Mesendoderm (in vitro differentiated cells): ENCODE measurements around the gene NACA.

Experiments
- DNase-seq: peaks from one replicate; pipeline ENCODE4 v3.0.0; 2013
- H2AK5ac ChIP-seq: 2 replicates; pipeline ENCODE4 v1.6.1; 2013; ENCODE audit warnings: low read length, inconsistent platforms
- H2BK120ac ChIP-seq: 2 replicates; pipeline ENCODE4 v1.6.1; 2013; ENCODE audit warnings: low read depth, mild to moderate bottlenecking, low read length, moderate library complexity, mixed read lengths
- H2BK15ac ChIP-seq: replicated peaks from 2 replicates; pipeline ENCODE4 v1.6.1; 2013; ENCODE audit warnings: low read depth, mild to moderate bottlenecking, moderate library complexity
- H2BK5ac ChIP-seq: 2 replicates; pipeline ENCODE4 v1.6.1; 2013; ENCODE audit warnings: low read length, inconsistent platforms
- H3K18ac ChIP-seq: 2 replicates; pipeline ENCODE4 v1.6.1; 2013; ENCODE audit warnings: mild to moderate bottlenecking, low read length, mixed read lengths
- H3K23ac ChIP-seq: one replicate; pipeline ENCODE4 v1.6.1; 2013; ENCODE audit warnings: low read length
- H3K27ac ChIP-seq: 2 replicates; pipeline ENCODE4 v1.5.1; 2013; ENCODE audit warnings: low read depth, mild to moderate bottlenecking, inconsistent platforms, low read length, moderate library complexity
- H3K27me3 ChIP-seq: 2 replicates; pipeline ENCODE4 v1.6.1; 2013; ENCODE audit warnings: low read length, control low read depth, mild to moderate bottlenecking, inconsistent platforms; ENCODE audit not compliant: insufficient read depth, poor library complexity
- H3K36me3 ChIP-seq: 2 replicates; pipeline ENCODE4 v1.6.1; 2013; ENCODE audit warnings: low read length, inconsistent platforms; ENCODE audit not compliant: control insufficient read depth, insufficient read depth
- H3K4ac ChIP-seq: one replicate; pipeline ENCODE4 v1.6.1; 2013; ENCODE audit warnings: low read depth, mild to moderate bottlenecking, low read length, moderate library complexity
- H3K4me1 ChIP-seq: 2 replicates; pipeline ENCODE4 v1.6.1; 2013; ENCODE audit warnings: low read depth, low read length, inconsistent platforms; ENCODE audit not compliant: control insufficient read depth
- H3K4me2 ChIP-seq: 2 replicates; pipeline ENCODE4 v1.6.1; 2013; ENCODE audit warnings: low read length
- H3K4me3 ChIP-seq: 2 replicates; pipeline ENCODE4 v1.5.1; 2013; ENCODE audit warnings: mild to moderate bottlenecking, low read length
- H3K56ac ChIP-seq: one replicate; pipeline ENCODE4 v1.6.1; 2013; ENCODE audit warnings: low read length
- H3K79me1 ChIP-seq: 2 replicates; pipeline ENCODE4 v1.6.1; 2013; ENCODE audit warnings: low read length, inconsistent platforms
- H3K79me2 ChIP-seq: 2 replicates; pipeline ENCODE4 v1.6.1; 2013; ENCODE audit warnings: mild to moderate bottlenecking, low read length; ENCODE audit not compliant: control insufficient read depth, insufficient read depth
- H3K9ac ChIP-seq: 2 replicates; pipeline ENCODE4 v1.6.1; 2013; ENCODE audit warnings: low read length, inconsistent platforms
- H4K5ac ChIP-seq: one replicate; pipeline ENCODE4 v1.6.1; 2013; ENCODE audit warnings: low read length
- H4K8ac ChIP-seq: one replicate; pipeline ENCODE4 v1.6.1; 2013; ENCODE audit warnings: low read depth, mild to moderate bottlenecking, control low read depth, low read length, moderate library complexity
- WGBS: extraction: QIAGEN DNeasy Blood & Tissue Kit; methylation state at CpG from one replicate; pipeline ENCODE4 v1.1.7; 2013; ENCODE audit warnings: low lambda C conversion rate, missing lambda C conversion rate; ENCODE audit not compliant: insufficient coverage; ENCODE audit errors: extremely low coverage; 5-methylcytosine and 5-hydroxymethylcytosine counted together

The NACA gene

GRCh38 chr12:56718636-56719035 is 6.5 kb downstream of the NACA start:
- no peaks in the 10 kb centered on the region for H3K27me3 ChIP-seq
- H3K4me3 ChIP-seq = no peak overlapping the region
- no peak overlapping the region for H3K56ac ChIP-seq
- H3K79me1 ChIP-seq = peaks cover 31% of the 10 kb centered on the region
- no peak overlapping the region for H2BK120ac ChIP-seq
- H4K8ac ChIP-seq = no peak overlapping the region
- H2AK5ac ChIP-seq = no peak overlapping the region
- H3K4me1 ChIP-seq = peaks cover 20% of the 10 kb centered on the region
- H3K79me2 ChIP-seq = peaks cover 70% of the 10 kb centered on the region
- no peak overlapping the region for H2BK15ac ChIP-seq
- WGBS = no CpG with 5 or more reads among the region's 4 CpGs
- no peak overlapping the region for H4K5ac ChIP-seq
- H3K27ac ChIP-seq = no peak overlapping the region
- DNase-seq = no peak
- no peak overlapping the region for H3K4ac ChIP-seq
- peaks cover 14% of the 10 kb centered on the region for H3K36me3 ChIP-seq
- no peak overlapping the region for H3K9ac ChIP-seq
- H3K4me2 ChIP-seq = no peak overlapping the region
- H3K18ac ChIP-seq = no peak overlapping the region
- H3K23ac ChIP-seq = no peak overlapping the region
- H2BK5ac ChIP-seq = no peak overlapping the region

- no peaks in the 10 kb centered on the region for H3K27me3 ChIP-seq
- no peak overlapping the region for H4K5ac ChIP-seq
- WGBS = no CpG with 5 or more reads among the region's 1 CpG
- H4K8ac ChIP-seq = no peak overlapping the region
- no peak overlapping the region for H3K4me3 ChIP-seq
- H3K18ac ChIP-seq = no peak overlapping the region
- peaks cover 20% of the 10 kb centered on the region for H3K4me1 ChIP-seq
- no peak overlapping the region for H3K9ac ChIP-seq
- no peak overlapping the region for H2BK120ac ChIP-seq
- no peak overlapping the region for H2BK15ac ChIP-seq
- H3K23ac ChIP-seq = no peak overlapping the region
- no peak for DNase-seq
- H3K4me2 ChIP-seq = no peak overlapping the region
- peaks cover 66% of the 10 kb centered on the region for H3K79me2 ChIP-seq
- peaks cover 31% of the 10 kb centered on the region for H3K79me1 ChIP-seq
- H3K56ac ChIP-seq = no peak overlapping the region
- H3K27ac ChIP-seq = no peak overlapping the region
- H3K36me3 ChIP-seq = peaks cover 18% of the 10 kb centered on the region
- H2BK5ac ChIP-seq = no peak overlapping the region
- no peak overlapping the region for H3K4ac ChIP-seq
- H2AK5ac ChIP-seq = no peak overlapping the region
These were observed 7.0 kb downstream of the NACA start for GRCh38 chr12:56718149-56718548.

DNA sequence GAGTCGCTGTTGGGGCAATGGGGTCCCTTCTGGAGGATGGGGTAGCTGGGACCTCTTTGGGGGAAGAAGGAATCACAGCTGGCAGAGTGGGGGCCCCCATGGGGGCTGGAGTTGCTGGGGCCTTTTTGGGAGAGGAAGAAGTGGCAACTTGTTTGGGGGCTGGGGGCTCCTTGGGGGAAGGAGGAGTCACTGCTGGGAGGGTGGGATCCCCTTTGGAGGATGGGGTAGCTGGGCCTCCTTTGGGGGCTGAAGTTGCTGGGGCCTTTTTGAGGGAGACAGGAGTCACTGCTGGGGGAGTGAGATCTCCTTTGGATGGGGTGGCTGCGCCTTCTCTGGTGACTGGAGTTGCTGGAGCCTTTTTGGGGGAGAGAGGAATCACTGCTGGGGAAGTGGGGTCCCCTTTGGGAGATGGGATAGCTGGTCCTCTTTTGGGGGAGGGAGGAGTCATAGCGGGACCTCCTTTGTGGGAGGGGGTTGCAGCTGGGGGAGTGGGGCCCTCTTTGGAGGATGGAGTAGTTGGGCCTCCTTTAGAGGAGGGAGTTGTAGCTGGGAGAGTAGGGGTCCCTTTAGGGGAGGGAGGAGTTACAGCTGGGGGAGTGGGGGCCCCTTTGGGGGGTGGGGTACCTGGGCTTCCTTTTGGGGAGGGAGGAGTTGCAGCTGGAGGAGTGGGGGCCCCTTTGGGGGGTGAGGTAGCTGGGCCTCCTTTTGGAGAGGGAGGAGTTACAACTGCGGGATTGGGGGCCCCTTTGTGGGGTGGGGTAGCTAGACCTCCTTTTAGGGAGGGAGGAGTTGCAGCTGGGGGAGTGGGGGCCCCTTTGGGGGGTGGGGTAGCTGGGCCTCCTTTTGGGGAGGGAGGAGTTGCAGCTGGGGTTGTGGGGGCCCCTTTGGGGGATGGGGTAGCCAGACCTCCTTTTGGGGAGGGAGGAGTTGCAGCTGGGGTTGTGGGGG is 7.9 kb downstream of the NACA start:
- DNase-seq = no peak
- Histone ChIP-seq H3K4me3 (no peak overlapping the region), H3K79me1 (peaks cover 31% of the 10 kb centered on the region), H3K79me2 (peaks cover 58% of the 10 kb centered on the region), H2BK120ac (no peak overlapping the region), H2BK5ac (no peak overlapping the region), H3K23ac (no peak overlapping the region), H2AK5ac (no peak overlapping the region), H4K5ac (no peak overlapping the region), H3K4me1 (peaks cover 19% of the 10 kb centered on the region), H2BK15ac (no peak overlapping the region), H3K18ac (no peak overlapping the region), H3K56ac (no peak overlapping the region), H3K27ac (no peak overlapping the region), H3K4me2 (no peak overlapping the region), H4K8ac (no peak overlapping the region), H3K9ac (no peak overlapping the region), H3K36me3 (peaks cover 22% of the 10 kb centered on the region), H3K27me3 (no peaks in the 10 kb centered on the region), H3K4ac (no peak overlapping the region)
- no CpG with 5 or more reads among the region's 4 CpGs for WGBS

GRCh38 chr12:56716458-56716857 is 8.6 kb downstream of the NACA start:
- WGBS = no CpG with 5 or more reads among the region's 1 CpG
- no peak overlapping the region for H3K27ac ChIP-seq
- H3K4ac ChIP-seq = no peak overlapping the region
- H3K9ac ChIP-seq = no peak overlapping the region
- no peak overlapping the region for H3K23ac ChIP-seq
- H2BK15ac ChIP-seq = no peak overlapping the region
- H3K27me3 ChIP-seq = no peaks in the 10 kb centered on the region
- no peak overlapping the region for H2AK5ac ChIP-seq
- H2BK5ac ChIP-seq = no peak overlapping the region
- no peak overlapping the region for H4K8ac ChIP-seq
- H3K18ac ChIP-seq = no peak overlapping the region
- H3K36me3 ChIP-seq = peaks cover 20% of the 10 kb centered on the region
- no peak overlapping the region for H3K4me3 ChIP-seq
- H4K5ac ChIP-seq = no peak overlapping the region
- H3K4me2 ChIP-seq = no peak overlapping the region
- H3K4me1 ChIP-seq = peaks cover 13% of the 10 kb centered on the region
- DNase-seq = no peak
- no peak overlapping the region for H2BK120ac ChIP-seq
- H3K79me2 ChIP-seq = peaks cover 50% of the 10 kb centered on the region
- H3K56ac ChIP-seq = no peak overlapping the region
- H3K79me1 ChIP-seq = peaks cover 29% of the 10 kb centered on the region

DNA sequence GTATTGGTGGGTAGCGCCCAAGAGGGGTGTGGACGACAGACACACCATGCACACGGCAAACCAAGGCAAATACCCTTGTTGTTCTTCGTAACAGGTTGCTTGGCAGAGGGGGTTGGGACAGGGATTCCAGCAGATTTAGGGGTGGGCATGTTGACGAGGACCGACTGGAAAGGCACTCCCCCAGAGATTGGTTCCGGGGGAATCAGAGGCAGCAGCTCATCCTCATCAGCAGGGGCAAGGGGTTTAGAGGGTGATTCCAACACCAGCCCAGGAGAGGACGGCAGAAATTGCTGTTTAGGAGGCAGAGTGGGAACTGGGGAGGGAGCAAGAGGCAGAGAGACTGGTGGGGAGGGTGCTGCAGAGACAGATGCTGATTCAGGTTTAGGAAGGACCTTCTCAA is 9.3 kb downstream of the NACA start:
- Histone ChIP-seq H3K18ac (no peak overlapping the region), H3K27ac (no peak overlapping the region), H4K5ac (no peak overlapping the region), H3K4me3 (no peak overlapping the region), H3K4me1 (peaks cover 8% of the 10 kb centered on the region), H2BK15ac (no peak overlapping the region), H3K79me1 (peaks cover 27% of the 10 kb centered on the region), H3K56ac (no peak overlapping the region), H3K23ac (no peak overlapping the region), H3K9ac (no peak overlapping the region), H4K8ac (no peak overlapping the region), H3K4me2 (no peak overlapping the region), H2AK5ac (no peak overlapping the region), H3K36me3 (peaks cover 20% of the 10 kb centered on the region), H3K27me3 (no peaks in the 10 kb centered on the region), H2BK120ac (no peak overlapping the region), H3K4ac (no peak overlapping the region), H2BK5ac (no peak overlapping the region), H3K79me2 (peaks cover 44% of the 10 kb centered on the region)
- DNase-seq = no peak
- WGBS = no CpG with 5 or more reads among the region's 8 CpGs
